IMR-90 (cell line): Measurements from ENCODE around the gene BRIP1. TPM values are rescaled to one million over a fixed set of nuclear protein-coding genes. Genes with fewer than 3 reads are reported as not detected.

Experiments
- ATAC-seq: fragments of 200-7000 bp; cut with Tn5 transposase; 2 replicates; pipeline ENCODE4 v1.9.1; 2020; ENCODE audit warnings: low read depth, mild to moderate bottlenecking, moderate library complexity
- BruUV-seq: library from RNA; stranded (reverse); fragments of 400-500 nt; replicated peaks from 2 replicates; lab custom pipeline; 2021; lab: Mats Ljungman, UMichigan
- CTCF ChIA-PET: fragments of 300-600 bp; formaldehyde crosslinking; extraction: SDS; loops from one replicate; lab custom pipeline; 2021; ENCODE audit warnings: antibody characterized with exemption; lab: Yijun Ruan, JAX
- POLR2A ChIA-PET: fragments of 300-600 bp; sonication (Branson Sonifier 250); formaldehyde crosslinking; loops from one replicate; lab custom pipeline; 2022; ENCODE audit warnings: antibody characterized with exemption; ENCODE audit not compliant: unreplicated experiment; lab: Charles Lee
- DNase-seq: peaks from one replicate; pipeline ENCODE4 v3.0.0; 2013
- H2AFZ ChIP-seq: replicated peaks from 2 replicates; pipeline ENCODE3; 2013; ENCODE audit warnings: low read length, mild to moderate bottlenecking; ENCODE audit not compliant: poor library complexity
- H2AK5ac ChIP-seq: 2 replicates; pipeline ENCODE4 v1.6.1; 2013; ENCODE audit warnings: low read depth, low read length, inconsistent platforms
- H2AK9ac ChIP-seq: replicated peaks from 2 replicates; pipeline ENCODE3; 2013; ENCODE audit warnings: mild to moderate bottlenecking, low read depth, low read length, moderate library complexity; ENCODE audit not compliant: poor library complexity
- H2BK120ac ChIP-seq: 2 replicates; pipeline ENCODE4 v1.6.1; 2013; ENCODE audit warnings: low read depth, low read length, inconsistent platforms
- H2BK15ac ChIP-seq: 3 replicates; pipeline ENCODE4 v1.6.1; 2013; ENCODE audit warnings: low read depth, low read length, inconsistent platforms
- H2BK20ac ChIP-seq: 2 replicates; pipeline ENCODE4 v1.6.1; 2013; ENCODE audit warnings: low read depth, mild to moderate bottlenecking, inconsistent platforms, low read length, moderate library complexity
- H2BK5ac ChIP-seq: 2 replicates; pipeline ENCODE4 v1.6.1; 2013; ENCODE audit warnings: mild to moderate bottlenecking, low read depth, low read length, inconsistent platforms; ENCODE audit not compliant: poor library complexity, severe bottlenecking
- H3K14ac ChIP-seq: replicated peaks from 2 replicates; pipeline ENCODE4 v1.6.1; 2013; ENCODE audit warnings: low read depth, low read length, inconsistent platforms
- H3K18ac ChIP-seq: 2 replicates; pipeline ENCODE4 v1.6.1; 2013; ENCODE audit warnings: low read depth, low read length, control low read depth
- H3K23ac ChIP-seq: 2 replicates; pipeline ENCODE4 v1.6.1; 2013; ENCODE audit warnings: low read depth, low read length, inconsistent platforms
- H3K27ac ChIP-seq: 2 replicates; pipeline ENCODE4 v1.5.1; 2013; ENCODE audit warnings: mild to moderate bottlenecking, control low read depth, low read length; ENCODE audit not compliant: insufficient read depth
- H3K27me3 ChIP-seq: 2 replicates; pipeline ENCODE4 v1.6.1; 2013; ENCODE audit warnings: low read length; ENCODE audit not compliant: control insufficient read depth, insufficient read depth
- H3K36me3 ChIP-seq: 2 replicates; pipeline ENCODE4 v1.6.1; 2013; ENCODE audit warnings: low read length, mixed read lengths; ENCODE audit not compliant: control insufficient read depth, insufficient read depth
- H3K4ac ChIP-seq: 2 replicates; pipeline ENCODE4 v1.6.1; 2013; ENCODE audit warnings: low read depth, low read length, inconsistent platforms
- H3K4me1 ChIP-seq: 2 replicates; pipeline ENCODE4 v1.6.1; 2013; ENCODE audit warnings: low read length, mixed read lengths; ENCODE audit not compliant: control insufficient read depth, insufficient read depth
- H3K4me2 ChIP-seq: 2 replicates; pipeline ENCODE4 v1.6.1; 2013; ENCODE audit warnings: low read depth, mild to moderate bottlenecking, control low read depth, low read length, moderate library complexity
- H3K4me3 ChIP-seq: 2 replicates; pipeline ENCODE4 v1.5.1; 2013; ENCODE audit warnings: low read depth, mild to moderate bottlenecking, control low read depth, low read length, moderate library complexity; ENCODE audit not compliant: insufficient read depth
- H3K56ac ChIP-seq: 2 replicates; pipeline ENCODE4 v1.6.1; 2013; ENCODE audit warnings: low read length, inconsistent platforms; ENCODE audit not compliant: insufficient read depth; ENCODE audit errors: extremely low read depth
- H3K79me1 ChIP-seq, 2 experiments: 2 replicates each; pipeline ENCODE4 v1.6.1; 2013; ENCODE audit warnings: low read length in 2 of 2, inconsistent platforms in 1 of 2, low read depth in 1 of 2
- H3K9ac ChIP-seq: 2 replicates; pipeline ENCODE4 v1.6.1; 2013; ENCODE audit warnings: low read depth, low read length, control low read depth
- H3K9me1 ChIP-seq: 2 replicates; pipeline ENCODE4 v1.6.1; 2013; ENCODE audit warnings: low read length, inconsistent platforms; ENCODE audit not compliant: insufficient read depth
- H3K9me3 ChIP-seq: 2 replicates; pipeline ENCODE4 v1.6.1; 2013; ENCODE audit warnings: low read length; ENCODE audit not compliant: control insufficient read depth, insufficient read depth
- H4K20me1 ChIP-seq: 2 replicates; pipeline ENCODE4 v1.6.1; 2013; ENCODE audit warnings: low read length, inconsistent platforms; ENCODE audit not compliant: insufficient read depth
- H4K5ac ChIP-seq: 2 replicates; pipeline ENCODE4 v1.6.1; 2013; ENCODE audit warnings: mild to moderate bottlenecking, low read depth, low read length, control low read depth
- H4K8ac ChIP-seq, 2 experiments: 2 replicates each; pipeline ENCODE4 v1.6.1; 2013; ENCODE audit warnings: low read depth in 2 of 2, low read length in 2 of 2, control low read depth in 1 of 2, inconsistent platforms in 1 of 2
- H4K91ac ChIP-seq: 2 replicates; pipeline ENCODE4 v1.6.1; 2013; ENCODE audit warnings: low read depth, low read length, inconsistent platforms; ENCODE audit not compliant: insufficient read depth
- BHLHE40 ChIP-seq: fragments of 150-350 bp; IDR thresholded peaks from 2 replicates; pipeline ENCODE4 v1.6.1; 2016; ENCODE audit warnings: mild to moderate bottlenecking, low read depth, low read length
- CEBPB ChIP-seq: IDR thresholded peaks from 2 replicates; pipeline ENCODE4 v1.6.1; 2012; ENCODE audit warnings: low read depth, low read length, improper control_type of control experiment
- CHD1 ChIP-seq: IDR thresholded peaks from 2 replicates; pipeline ENCODE4 v1.6.1; 2012; ENCODE audit warnings: low read depth, low read length, improper control_type of control experiment
- CTCF ChIP-seq: conservative IDR thresholded peaks from 2 replicates; pipeline ENCODE4 v1.5.1; 2012; ENCODE audit warnings: mild to moderate bottlenecking, low read depth, low read length, improper control_type of control experiment
- ELK1 ChIP-seq: fragments of 150-350 bp; IDR thresholded peaks from 2 replicates; pipeline ENCODE4 v1.6.1; 2016; ENCODE audit warnings: low read depth, mild to moderate bottlenecking, low read length, moderate library complexity, borderline replicate concordance
- FOS ChIP-seq: fragments of 150-350 bp; IDR thresholded peaks from 2 replicates; pipeline ENCODE4 v1.6.1; 2016; ENCODE audit warnings: low read depth, low read length
- MAFK ChIP-seq: IDR thresholded peaks from 2 replicates; pipeline ENCODE4 v1.6.1; 2012; ENCODE audit warnings: low read depth, low read length, improper control_type of control experiment
- MAZ ChIP-seq: IDR thresholded peaks from 2 replicates; pipeline ENCODE4 v1.6.1; 2012; ENCODE audit warnings: low read depth, mild to moderate bottlenecking, low read length, improper control_type of control experiment, moderate library complexity, borderline replicate concordance
- MXI1 ChIP-seq: IDR thresholded peaks from 2 replicates; pipeline ENCODE4 v1.6.1; 2012; ENCODE audit warnings: low read depth, mild to moderate bottlenecking, low read length, moderate library complexity, borderline replicate concordance
- NFE2L2 ChIP-seq: fragments of 150-350 bp; IDR thresholded peaks from 2 replicates; pipeline ENCODE4 v1.6.1; 2016; ENCODE audit warnings: low read depth, mild to moderate bottlenecking, low read length
- POLR2A ChIP-seq: IDR thresholded peaks from 2 replicates; pipeline ENCODE4 v1.6.1; 2012; ENCODE audit warnings: mild to moderate bottlenecking, low read depth, low read length
- RAD21 ChIP-seq: IDR thresholded peaks from 2 replicates; pipeline ENCODE4 v1.6.1; 2012; ENCODE audit warnings: low read length, improper control_type of control experiment
- RCOR1 ChIP-seq: IDR thresholded peaks from 2 replicates; pipeline ENCODE4 v1.6.1; 2012; ENCODE audit warnings: mild to moderate bottlenecking, low read length, improper control_type of control experiment; ENCODE audit not compliant: insufficient replicate concordance
- RFX5 ChIP-seq: IDR thresholded peaks from 2 replicates; pipeline ENCODE4 v1.8.0; 2012; ENCODE audit warnings: low read depth, mild to moderate bottlenecking, low read length, moderate library complexity
- SMC3 ChIP-seq: fragments of 150-350 bp; IDR thresholded peaks from 2 replicates; pipeline ENCODE4 v1.6.1; 2016; ENCODE audit warnings: low read depth, mild to moderate bottlenecking, antibody characterized with exemption, low read length, moderate library complexity
- USF2 ChIP-seq: fragments of 150-350 bp; IDR thresholded peaks from 2 replicates; pipeline ENCODE4 v1.6.1; 2017; ENCODE audit warnings: mild to moderate bottlenecking, antibody characterized with exemption, low read length, low read depth
- dilution Hi-C: fragments of 300-500 bp; cut with HindIII; formaldehyde crosslinking; loops from one replicate; pipeline ENCODE4 v1.14.3; 2018; ENCODE audit warnings: low sequenced_read_pairs; ENCODE audit not compliant: unreplicated experiment
- in situ Hi-C: fragments of 300-500 bp; cut with MboI; formaldehyde crosslinking; loops from 3 replicates; pipeline ENCODE4 v1.14.3; 2019; ENCODE audit warnings: low sequenced_read_pairs, inconsistent platforms, mixed read lengths
- intact Hi-C: fragments of 100-400 bp; cut with micrococcal nuclease; formaldehyde crosslinking; loops from 2 replicates; pipeline ENCODE4 v1.10.0; 2022
- polyA plus RNA-seq, 3 experiments: library from polyadenylated mRNA; depleted of rRNA; stranded (reverse); fragments of >200 nt; gene quantifications; 2 replicates each; pipeline ENCODE4 v1.2.3, GENCODE V29; 2012; ENCODE audit warnings: low replicate concordance in 1 of 3
- total RNA-seq: library from RNA; depleted of rRNA; stranded (reverse); fragments of >200 nt; gene quantifications from 2 replicates; pipeline ENCODE4 v1.2.3, GENCODE V29; 2012

Gene BRIP1
- total and polyA plus RNA-seq, 2 of the 4 experiments (the other 2 are of a cell fraction) = 6.1 to 19.7 TPM

GRCh38 chr17:61669522-61669921, 193.8 kb downstream of the BRIP1 start:
- H2AK5ac ChIP-seq = no peak overlapping the region
- no peak overlapping the region for H3K27ac ChIP-seq
- H2BK120ac ChIP-seq = no peak overlapping the region
- no peak overlapping the region for H4K91ac ChIP-seq
- H4K5ac ChIP-seq = no peak overlapping the region
- H3K4me3 ChIP-seq = no peak overlapping the region
- CTCF ChIA-PET = no interaction called here
- TF ChIP-seq ELK1 = no peak
- TF ChIP-seq MAZ = no peak
- no peak for TF ChIP-seq SMC3
- TF ChIP-seq MAFK = no peak
- no peak for TF ChIP-seq RAD21
- TF ChIP-seq CTCF = no peak
- no peak for TF ChIP-seq NFE2L2
- TF ChIP-seq POLR2A = no peak
- TF ChIP-seq BHLHE40 = no peak
- TF ChIP-seq CEBPB = no peak
- no peak for TF ChIP-seq MXI1
- no peak for TF ChIP-seq RCOR1
- TF ChIP-seq FOS = no peak
- TF ChIP-seq CHD1 = no peak
- no peak for TF ChIP-seq USF2
- TF ChIP-seq RFX5 = no peak
- intact Hi-C loops = no loop called here
- H3K9me3 ChIP-seq = no peaks in the 10 kb centered on the region
- H3K18ac ChIP-seq = no peak overlapping the region
- dilution Hi-C loops = no loop called here
- ATAC-seq (no peak), DNase-seq (no peak)
- H2BK15ac ChIP-seq = no peak overlapping the region
- H3K9me1 ChIP-seq = no peaks in the 10 kb centered on the region
- no peak overlapping the region for H3K9ac ChIP-seq
- H2AK9ac ChIP-seq = no peak overlapping the region
- H3K4ac ChIP-seq = no peak overlapping the region
- H3K23ac ChIP-seq = no peak overlapping the region
- no peak overlapping the region for H4K8ac ChIP-seq
- H3K27me3 ChIP-seq = no peaks in the 10 kb centered on the region
- H3K79me1 ChIP-seq = no peaks in the 10 kb centered on the region
- POLR2A ChIA-PET = no interaction called here
- no peak overlapping the region for H2AFZ ChIP-seq
- no peak overlapping the region for H3K4me2 ChIP-seq
- H3K14ac ChIP-seq = no peak overlapping the region
- in situ Hi-C loops = no loop called here
- H2BK20ac ChIP-seq = no peak overlapping the region
- no peak overlapping the region for H3K56ac ChIP-seq
- no peaks in the 10 kb centered on the region for H3K36me3 ChIP-seq
- H3K4me1 ChIP-seq = no peaks in the 10 kb centered on the region
- H4K20me1 ChIP-seq = no peaks in the 10 kb centered on the region
- H2BK5ac ChIP-seq = no peak overlapping the region
- no TSS peak for BruUV-seq
